Kidney (tissue), 14 donors: Measurements from ENCODE around the gene TMEM192. TPM values are rescaled to one million over a fixed set of nuclear protein-coding genes. Genes with fewer than 3 reads are reported as not detected.

Experiments
- DNase-seq, 5 donors: peaks; one replicate each; pipeline ENCODE4 v3.0.0-alpha.2; 2013 to 2020
- FAIRE-seq: peaks from 2 replicates; lab custom pipeline; 2012; peaks lifted over from hg19 to GRCh38; lab: Jason Lieb, UNC
- H3K27ac ChIP-seq, 2 donors: one replicate each; pipeline ENCODE4 v1.7.0; 2013; ENCODE audit warnings: low read depth in 2 of 2, low read length in 2 of 2, inconsistent platforms in 1 of 2
- H3K27me3 ChIP-seq: one replicate; pipeline ENCODE4 v1.7.1; 2013; ENCODE audit warnings: low read length, inconsistent platforms; ENCODE audit not compliant: control insufficient read depth, insufficient read depth
- H3K36me3 ChIP-seq, 3 donors: one replicate each; pipeline versions ENCODE4 v1.7.0 to v1.7.1; 2013; ENCODE audit warnings: low read length in 3 of 3, control low read depth in 1 of 3, inconsistent platforms in 1 of 3; ENCODE audit not compliant: insufficient read depth in 3 of 3, control insufficient read depth in 2 of 3
- H3K4me1 ChIP-seq, 3 donors: one replicate each; pipeline versions ENCODE4 v1.7.0 to v1.7.1; 2013; ENCODE audit warnings: low read length in 3 of 3, inconsistent platforms in 1 of 3, low read depth in 1 of 3; ENCODE audit not compliant: control insufficient read depth in 2 of 3, insufficient read depth in 2 of 3
- H3K4me3 ChIP-seq, 3 donors: one replicate each; pipeline versions ENCODE4 v1.7.0 to v1.8.1; 2013; ENCODE audit warnings: low read length in 3 of 3, control low read depth in 1 of 3, inconsistent platforms in 1 of 3
- H3K9ac ChIP-seq, 3 donors: one replicate each; pipeline versions ENCODE4 v1.7.0 to v1.7.1; 2013; ENCODE audit warnings: low read length in 3 of 3, control low read depth in 1 of 3, inconsistent platforms in 1 of 3
- H3K9me3 ChIP-seq, 3 donors: one replicate each; pipeline versions ENCODE4 v1.7.0 to v1.7.1; 2013; ENCODE audit warnings: low read length in 3 of 3, control low read depth in 1 of 3, inconsistent platforms in 1 of 3; ENCODE audit not compliant: control insufficient read depth in 2 of 3, insufficient read depth in 1 of 3
- intact Hi-C: fragments of 100-400 bp; cut with DNase I; formaldehyde crosslinking; loops from one replicate; pipeline ENCODE4 v1.11.1; 2022
- polyA plus RNA-seq: library from polyadenylated mRNA; stranded (reverse); fragments of 350-450 nt; fragmentation: Illumina TruSeq; extraction: RNeasy Lipid Tissue Mini Kit (QIAGEN cat#74804); gene quantifications from one replicate; pipeline ENCODE4 v1.2.3, GENCODE V29; 2014; ENCODE audit warnings: low read depth, low replicate concordance; ENCODE audit not compliant: insufficient read depth
- total RNA-seq: library from RNA; stranded (reverse); fragmentation: NEBNext Ultra II Directional; extraction: Animal tissue kit (Norgen Biotek cat#: 25700); gene quantifications from one replicate; pipeline ENCODE4 v1.2.1, GENCODE V29; 2021
- TF ChIP-seq, protein P1 (sequence below): IDR thresholded peaks from 3 replicates; pipeline ENCODE4 v1.5.1; 2012; ENCODE audit warnings: mild to moderate bottlenecking, moderate library complexity, borderline replicate concordance; ENCODE audit not compliant: insufficient read depth; ENCODE audit errors: extremely low read depth
- donor health status: control.
- donor health status: control.
- donor health status: control.
- donor health status: control.
- donor health status: control.
- donor health status: DM: yes; HTN: yes; CAD: no.
- donor health status: Normal renal cell carcinoma (clear cell type).

The TMEM192 gene
- total and polyA plus RNA-seq, 2 donors from 2014 or later = 14.9 to 19.6 TPM

DNA sequence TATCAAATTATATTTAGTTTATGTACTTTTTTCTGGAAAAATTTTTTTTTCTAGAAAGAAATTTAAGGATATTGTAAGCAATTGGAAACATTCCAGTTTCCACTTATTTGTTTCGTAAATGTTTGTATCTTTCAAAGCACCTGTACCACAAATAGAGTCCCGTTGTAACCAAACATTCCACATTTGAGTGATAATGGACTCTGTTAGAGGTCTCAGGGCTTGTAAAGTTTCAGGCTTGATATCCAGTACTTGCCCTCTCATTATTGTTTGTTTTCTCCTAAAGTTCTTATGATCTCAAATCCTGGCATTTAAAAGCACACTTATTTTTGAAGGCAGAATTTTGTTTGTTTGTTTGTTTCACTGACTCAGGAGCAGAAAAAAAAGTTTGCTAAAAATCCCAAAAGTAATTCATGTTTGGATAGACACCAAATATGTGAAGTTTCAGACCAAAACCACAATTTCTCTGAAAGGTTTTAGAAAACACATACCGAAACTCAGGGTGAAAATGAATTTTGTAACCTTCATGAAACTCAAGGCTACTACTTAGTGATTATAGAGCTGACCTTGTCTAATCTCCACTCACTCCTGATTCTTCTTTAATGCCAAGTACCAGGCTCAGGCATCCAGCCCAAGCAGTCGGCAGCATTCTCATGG lies 5.7 kb upstream of the TMEM192 start:
- Histone ChIP-seq H3K27me3 (no peaks in the 10 kb centered on the region), H3K36me3 (no peaks in the 10 kb centered on the region), H3K4me1 (no peaks in the 10 kb centered on the region), H3K4me3 (no peak overlapping the region), H3K9ac (no peak overlapping the region), H3K9me3 (no peaks in the 10 kb centered on the region), H3K27ac (no peak overlapping the region)
- DNase-seq (no peak), FAIRE-seq (no peak)
- intact Hi-C loops = no loop called here
- TF ChIP-seq, protein P1, sequence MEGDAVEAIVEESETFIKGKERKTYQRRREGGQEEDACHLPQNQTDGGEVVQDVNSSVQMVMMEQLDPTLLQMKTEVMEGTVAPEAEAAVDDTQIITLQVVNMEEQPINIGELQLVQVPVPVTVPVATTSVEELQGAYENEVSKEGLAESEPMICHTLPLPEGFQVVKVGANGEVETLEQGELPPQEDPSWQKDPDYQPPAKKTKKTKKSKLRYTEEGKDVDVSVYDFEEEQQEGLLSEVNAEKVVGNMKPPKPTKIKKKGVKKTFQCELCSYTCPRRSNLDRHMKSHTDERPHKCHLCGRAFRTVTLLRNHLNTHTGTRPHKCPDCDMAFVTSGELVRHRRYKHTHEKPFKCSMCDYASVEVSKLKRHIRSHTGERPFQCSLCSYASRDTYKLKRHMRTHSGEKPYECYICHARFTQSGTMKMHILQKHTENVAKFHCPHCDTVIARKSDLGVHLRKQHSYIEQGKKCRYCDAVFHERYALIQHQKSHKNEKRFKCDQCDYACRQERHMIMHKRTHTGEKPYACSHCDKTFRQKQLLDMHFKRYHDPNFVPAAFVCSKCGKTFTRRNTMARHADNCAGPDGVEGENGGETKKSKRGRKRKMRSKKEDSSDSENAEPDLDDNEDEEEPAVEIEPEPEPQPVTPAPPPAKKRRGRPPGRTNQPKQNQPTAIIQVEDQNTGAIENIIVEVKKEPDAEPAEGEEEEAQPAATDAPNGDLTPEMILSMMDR = no peak

DNA sequence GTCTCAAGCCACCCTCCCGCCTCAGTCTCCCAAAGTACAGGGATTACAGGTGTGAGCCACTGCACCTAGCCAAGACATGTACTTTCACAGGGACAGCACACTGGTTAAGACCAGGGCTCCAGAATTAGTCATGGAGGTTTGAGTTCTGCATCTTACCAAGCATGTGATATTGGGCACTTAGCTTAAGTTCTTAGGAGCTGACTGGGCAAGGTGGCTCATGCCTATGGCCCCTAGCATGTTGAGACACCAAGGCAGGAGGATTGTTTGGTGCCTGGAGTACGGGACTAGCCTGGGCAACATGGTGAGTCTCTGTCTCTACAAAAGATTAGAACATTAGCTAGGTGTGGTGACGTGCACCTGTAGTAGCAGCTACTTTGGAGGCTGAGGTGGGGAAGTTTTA lies 2.6 kb upstream of the TMEM192 start:
- Histone ChIP-seq H3K9ac (no peak overlapping the region), H3K36me3 (no peaks in the 10 kb centered on the region), H3K4me1 (no peaks in the 10 kb centered on the region), H3K9me3 (no peaks in the 10 kb centered on the region), H3K27me3 (no peaks in the 10 kb centered on the region), H3K4me3 (no peak overlapping the region), H3K27ac (no peak overlapping the region)
- TF ChIP-seq, protein P1 = no peak
- FAIRE-seq (no peak), DNase-seq (no peak)
- intact Hi-C loops = no loop called here

DNA sequence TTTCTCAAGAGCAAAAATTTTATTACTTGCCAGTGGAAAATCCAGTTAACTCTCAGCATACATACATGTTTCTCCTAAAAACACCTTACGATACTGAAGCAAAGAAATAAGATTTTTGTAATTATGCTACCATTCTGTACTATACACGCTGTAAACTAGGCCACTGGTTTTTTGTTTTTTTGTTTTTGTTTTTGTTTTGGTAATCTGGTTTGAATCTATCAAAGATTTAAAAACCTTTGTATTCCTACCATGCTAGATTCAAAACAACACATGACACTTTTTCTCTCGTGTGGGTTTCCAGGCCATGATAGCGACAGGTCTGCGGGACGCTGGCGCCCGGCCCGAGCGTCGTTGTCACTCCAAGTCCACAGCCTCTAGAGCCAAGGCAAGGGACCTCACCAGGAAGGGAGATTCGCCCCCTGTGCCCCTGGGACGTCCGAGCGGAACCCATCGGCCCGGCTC lies 723 bp downstream of the TMEM192 start:
- TF ChIP-seq, protein P1 = no peak
- Histone ChIP-seq H3K27me3 (no peaks in the 10 kb centered on the region), H3K4me1 (no peaks in the 10 kb centered on the region), H3K9ac (peak overlapping the region; percentile 62 to 87 (median 71)), H3K36me3 (no peaks in the 10 kb centered on the region), H3K4me3 (peak overlapping the region; percentile 79 to 82 (median 81)), H3K9me3 (no peaks in the 10 kb centered on the region), H3K27ac (peak overlapping the region; percentile 92)
- no peak for FAIRE-seq
- intact Hi-C loops = no loop called here
- DNase-seq = peak in 1 of 5 donors; percentile 60

DNA sequence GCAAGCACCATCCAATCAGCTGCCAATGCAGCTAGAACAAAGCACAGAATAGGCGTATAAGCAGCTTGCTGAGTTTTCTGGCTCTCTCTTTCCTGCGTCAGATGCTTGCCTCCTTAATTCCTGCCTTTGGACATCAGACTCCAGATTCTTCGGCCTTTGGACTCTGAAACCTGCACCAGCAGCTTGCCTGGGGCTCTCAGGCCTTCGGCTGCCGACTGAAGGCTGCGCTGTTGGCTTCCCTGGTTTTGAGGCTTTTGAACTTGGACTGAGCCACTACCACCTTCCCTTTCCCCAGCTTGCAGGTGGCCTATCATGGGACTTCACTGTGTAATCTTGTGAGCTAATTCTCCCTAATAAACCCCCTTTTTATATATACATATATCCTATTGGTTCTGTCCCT lies 6.1 kb downstream of the TMEM192 start:
- peak in 2 of 5 donors; percentile 13 to 27 for DNase-seq
- peaks cover 0 to 7% (median 0%) of the 10 kb centered on the region in 3 donors for H3K36me3 ChIP-seq
- peaks cover 0 to 3% (median 0%) of the 10 kb centered on the region in 3 donors for H3K4me1 ChIP-seq
- no peaks in the 10 kb centered on the region for H3K9me3 ChIP-seq
- TF ChIP-seq, protein P1 = no peak
- no peak overlapping the region for H3K27ac ChIP-seq
- H3K9ac ChIP-seq = no peak overlapping the region
- no peaks in the 10 kb centered on the region for H3K27me3 ChIP-seq
- intact Hi-C loops = no loop called here
- no peak overlapping the region for H3K4me3 ChIP-seq
- FAIRE-seq = no peak
